ENCODE data around the gene OR51B4. TPM values are rescaled to one million over a fixed set of nuclear protein-coding genes. Genes with fewer than 3 reads are reported as not detected.
A peak's percentile ranks its signal among the peaks of the same experiment; 100 is the strongest.

Gene OR51B4
- total RNA-seq, 1 donor from 2014 or later, result not detected

DNA sequence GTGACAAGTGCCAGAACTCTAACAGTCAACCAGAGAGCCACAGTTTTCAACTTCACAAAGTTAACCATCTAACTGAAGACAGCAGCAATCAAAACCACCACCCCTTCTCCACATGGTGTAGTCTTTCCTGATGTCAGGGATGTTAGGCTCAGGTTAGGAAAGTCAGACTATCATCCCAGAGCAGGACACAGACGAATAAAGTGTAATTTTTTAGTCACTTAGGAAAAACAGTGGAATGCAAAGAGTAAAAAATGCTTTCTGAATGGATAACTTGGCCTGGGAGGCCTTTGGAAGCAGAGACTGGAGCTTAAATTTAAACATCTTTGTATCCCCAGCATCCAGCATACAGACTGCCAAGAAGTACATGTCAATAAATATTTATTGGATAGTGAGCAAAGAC is 15.4 kb downstream of the OR51B4 start:
- DNase-seq (no peak), ATAC-seq (no peak)
- Histone ChIP-seq H3K27me3 (ENCODE audit: low read depth) (no peaks in the 10 kb centered on the region), H3K4me1 (no peaks in the 10 kb centered on the region), H3K36me3 (no peaks in the 10 kb centered on the region), H3K27ac (no peak overlapping the region), H3K9me3 (no peaks in the 10 kb centered on the region), H3K4me3 (no peak overlapping the region)
- intact Hi-C loops (cut with DNase I), result no loop called here
- TF ChIP-seq, protein P1, sequence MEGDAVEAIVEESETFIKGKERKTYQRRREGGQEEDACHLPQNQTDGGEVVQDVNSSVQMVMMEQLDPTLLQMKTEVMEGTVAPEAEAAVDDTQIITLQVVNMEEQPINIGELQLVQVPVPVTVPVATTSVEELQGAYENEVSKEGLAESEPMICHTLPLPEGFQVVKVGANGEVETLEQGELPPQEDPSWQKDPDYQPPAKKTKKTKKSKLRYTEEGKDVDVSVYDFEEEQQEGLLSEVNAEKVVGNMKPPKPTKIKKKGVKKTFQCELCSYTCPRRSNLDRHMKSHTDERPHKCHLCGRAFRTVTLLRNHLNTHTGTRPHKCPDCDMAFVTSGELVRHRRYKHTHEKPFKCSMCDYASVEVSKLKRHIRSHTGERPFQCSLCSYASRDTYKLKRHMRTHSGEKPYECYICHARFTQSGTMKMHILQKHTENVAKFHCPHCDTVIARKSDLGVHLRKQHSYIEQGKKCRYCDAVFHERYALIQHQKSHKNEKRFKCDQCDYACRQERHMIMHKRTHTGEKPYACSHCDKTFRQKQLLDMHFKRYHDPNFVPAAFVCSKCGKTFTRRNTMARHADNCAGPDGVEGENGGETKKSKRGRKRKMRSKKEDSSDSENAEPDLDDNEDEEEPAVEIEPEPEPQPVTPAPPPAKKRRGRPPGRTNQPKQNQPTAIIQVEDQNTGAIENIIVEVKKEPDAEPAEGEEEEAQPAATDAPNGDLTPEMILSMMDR (IDR thresholded peaks at IDR 0.05), result no peak

DNA sequence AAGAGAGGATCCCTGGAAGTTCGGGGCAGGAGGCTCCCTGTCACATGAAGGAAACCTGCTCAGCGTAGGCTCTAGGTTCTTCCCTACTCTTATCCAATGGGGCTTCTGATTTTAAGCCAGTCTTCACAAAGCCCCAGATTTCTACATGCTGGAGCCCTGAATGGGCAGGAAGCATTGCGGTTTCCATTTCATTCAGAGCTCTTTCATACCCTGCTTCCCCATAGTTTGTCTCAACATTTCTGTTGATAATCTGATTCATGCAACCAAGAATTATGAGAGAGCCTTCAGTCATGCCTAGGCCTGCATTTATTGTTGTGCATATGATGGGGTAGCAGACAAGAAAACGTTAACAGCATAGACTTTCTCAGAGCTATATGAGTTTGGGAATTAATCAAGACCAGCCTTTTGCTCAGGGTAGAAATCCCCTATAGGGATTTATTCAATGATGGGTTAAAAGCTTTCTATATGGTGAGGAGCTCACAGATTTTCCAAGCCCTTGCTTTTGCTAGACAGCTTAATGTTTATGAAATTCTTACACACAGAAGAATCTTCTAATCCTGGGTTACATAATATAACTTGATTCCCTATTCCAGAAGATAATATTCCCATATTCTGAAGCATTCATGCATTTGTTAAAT is 15.9 kb downstream of the OR51B4 start:
- Histone ChIP-seq H3K36me3 (no peaks in the 10 kb centered on the region), H3K4me3 (no peak overlapping the region), H3K9me3 (no peaks in the 10 kb centered on the region), H3K4me1 (no peaks in the 10 kb centered on the region), H3K27ac (no peak overlapping the region), H3K27me3 (ENCODE audit: low read depth) (no peaks in the 10 kb centered on the region)
- TF ChIP-seq, protein P1 (IDR thresholded peaks at IDR 0.05), result no peak
- intact Hi-C loops (cut with DNase I), result no loop called here
- ATAC-seq (no peak), DNase-seq (no peak)

DNA sequence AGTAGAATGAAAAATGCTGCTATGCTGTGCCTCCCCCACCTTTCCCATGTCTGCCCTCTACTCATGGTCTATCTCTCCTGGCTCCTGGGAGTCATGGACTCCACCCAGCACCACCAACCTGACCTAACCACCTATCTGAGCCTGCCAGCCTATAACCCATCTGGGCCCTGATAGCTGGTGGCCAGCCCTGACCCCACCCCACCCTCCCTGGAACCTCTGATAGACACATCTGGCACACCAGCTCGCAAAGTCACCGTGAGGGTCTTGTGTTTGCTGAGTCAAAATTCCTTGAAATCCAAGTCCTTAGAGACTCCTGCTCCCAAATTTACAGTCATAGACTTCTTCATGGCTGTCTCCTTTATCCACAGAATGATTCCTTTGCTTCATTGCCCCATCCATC is 17.1 kb downstream of the OR51B4 start:
- no peak overlapping the region for H3K4me3 ChIP-seq
- H3K36me3 ChIP-seq, result no peaks in the 10 kb centered on the region
- TF ChIP-seq, protein P1 (IDR thresholded peaks at IDR 0.05), result no peak
- ATAC-seq (peak in 1 of 2 donors; percentile 23), DNase-seq (no peak)
- no peaks in the 10 kb centered on the region for H3K9me3 ChIP-seq
- H3K4me1 ChIP-seq, result no peaks in the 10 kb centered on the region
- no peaks in the 10 kb centered on the region for H3K27me3 ChIP-seq (ENCODE audit: low read depth)
- intact Hi-C loops (cut with DNase I), result no loop called here
- H3K27ac ChIP-seq, result no peak overlapping the region

DNA sequence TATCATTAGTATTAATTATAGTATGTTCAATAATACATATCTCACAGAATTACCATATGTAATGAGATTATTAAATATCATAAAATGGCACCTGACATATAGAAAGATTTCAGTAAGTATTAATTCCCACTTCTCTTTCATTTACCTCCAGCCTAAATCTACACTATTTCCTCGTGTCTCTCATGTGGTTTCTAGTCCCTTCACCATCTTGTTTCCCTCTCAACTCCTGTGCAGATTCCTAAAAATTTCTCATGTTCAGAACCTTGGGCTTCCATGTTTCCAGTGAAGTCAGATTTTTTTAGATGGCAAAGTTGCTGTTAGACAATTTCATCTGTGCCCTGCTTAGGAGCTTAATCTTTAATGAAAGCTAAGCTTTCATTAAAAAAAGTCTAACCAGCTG is 17.9 kb downstream of the OR51B4 start:
- intact Hi-C loops (cut with DNase I), result no loop called here

DNA sequence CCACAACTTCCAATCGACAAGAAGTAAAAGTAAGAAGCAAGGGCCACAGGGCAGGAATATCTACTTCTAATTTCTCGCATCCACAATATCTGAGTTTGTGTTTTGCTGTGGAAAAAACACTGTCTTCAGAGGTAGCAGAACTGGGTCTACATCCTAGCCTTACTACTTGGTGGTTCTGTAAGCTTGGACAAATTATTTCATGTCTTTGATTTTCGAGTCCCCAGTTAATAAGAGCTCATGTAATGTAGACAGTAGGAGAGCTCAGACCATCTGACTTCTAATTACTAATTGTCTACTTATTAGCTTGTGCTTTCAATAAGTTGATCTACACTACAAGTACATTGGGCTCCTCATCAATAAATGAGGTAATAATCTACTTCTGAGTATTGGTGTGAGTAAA is 18.7 kb downstream of the OR51B4 start:
- Histone ChIP-seq H3K27ac (no peak overlapping the region), H3K27me3 (ENCODE audit: low read depth) (no peaks in the 10 kb centered on the region), H3K9me3 (no peaks in the 10 kb centered on the region), H3K4me3 (no peak overlapping the region), H3K36me3 (no peaks in the 10 kb centered on the region), H3K4me1 (no peaks in the 10 kb centered on the region)
- DNase-seq (no peak), ATAC-seq (no peak)
- intact Hi-C loops (cut with DNase I), result no loop called here
- TF ChIP-seq, protein P1 (IDR thresholded peaks at IDR 0.05), result no peak

More for the DNA sequence above, 17.9 kb downstream of the OR51B4 start:
- no peak for ATAC-seq
- H3K4me3 ChIP-seq, result no peak overlapping the region
- TF ChIP-seq, protein P1 (IDR thresholded peaks at IDR 0.05), result no peak
- H3K9me3 ChIP-seq, result no peaks in the 10 kb centered on the region
- DNase-seq, result no peak
- no peaks in the 10 kb centered on the region for H3K27me3 ChIP-seq (ENCODE audit: low read depth)
- no peak overlapping the region for H3K27ac ChIP-seq
- no peaks in the 10 kb centered on the region for H3K36me3 ChIP-seq
- H3K4me1 ChIP-seq, result no peaks in the 10 kb centered on the region
